ENCODE data around the gene WDR1. TPM values are rescaled to one million over a fixed set of nuclear protein-coding genes. Genes with fewer than 3 reads are reported as not detected.

WDR1 gene
- total RNA-seq, 2 donors from 2014 or later = 437 to 476 TPM

DNA sequence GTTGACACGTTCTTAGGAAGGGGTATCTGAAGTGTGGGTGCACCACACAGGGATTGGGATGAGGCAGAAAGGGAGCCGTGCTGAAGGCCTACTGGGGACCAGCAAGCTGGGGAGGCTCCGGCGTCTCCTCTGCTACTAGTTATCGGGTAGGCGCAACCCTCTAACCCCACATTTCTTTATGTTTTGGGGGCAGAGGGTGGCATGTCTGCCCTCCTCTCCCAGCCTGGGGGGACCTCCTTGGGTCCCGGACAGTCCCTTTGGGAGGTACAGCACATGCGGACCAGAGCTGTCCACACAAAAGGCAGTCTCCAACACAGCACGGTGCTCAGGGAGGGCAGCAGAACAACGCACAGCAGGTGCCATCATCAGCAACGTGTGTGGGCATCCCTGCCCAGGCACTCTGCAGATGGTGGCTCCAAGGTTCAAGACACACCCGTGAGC lies 33.2 kb downstream of the WDR1 start:
- no peak for DNase-seq
- no peak overlapping the region for H3K9ac ChIP-seq (ENCODE audit: low read depth in 2 of 2, low read length in 2 of 2)
- H3K36me3 ChIP-seq = peaks cover 80% of the 10 kb centered on the region
- no peak overlapping the region for H3K4me3 ChIP-seq
- no peaks in the 10 kb centered on the region for H3K4me1 ChIP-seq
- H3K9me3 ChIP-seq = no peaks in the 10 kb centered on the region
- H3K27me3 ChIP-seq = no peaks in the 10 kb centered on the region
- H3K27ac ChIP-seq = no peak overlapping the region
- TF ChIP-seq, protein P1, sequence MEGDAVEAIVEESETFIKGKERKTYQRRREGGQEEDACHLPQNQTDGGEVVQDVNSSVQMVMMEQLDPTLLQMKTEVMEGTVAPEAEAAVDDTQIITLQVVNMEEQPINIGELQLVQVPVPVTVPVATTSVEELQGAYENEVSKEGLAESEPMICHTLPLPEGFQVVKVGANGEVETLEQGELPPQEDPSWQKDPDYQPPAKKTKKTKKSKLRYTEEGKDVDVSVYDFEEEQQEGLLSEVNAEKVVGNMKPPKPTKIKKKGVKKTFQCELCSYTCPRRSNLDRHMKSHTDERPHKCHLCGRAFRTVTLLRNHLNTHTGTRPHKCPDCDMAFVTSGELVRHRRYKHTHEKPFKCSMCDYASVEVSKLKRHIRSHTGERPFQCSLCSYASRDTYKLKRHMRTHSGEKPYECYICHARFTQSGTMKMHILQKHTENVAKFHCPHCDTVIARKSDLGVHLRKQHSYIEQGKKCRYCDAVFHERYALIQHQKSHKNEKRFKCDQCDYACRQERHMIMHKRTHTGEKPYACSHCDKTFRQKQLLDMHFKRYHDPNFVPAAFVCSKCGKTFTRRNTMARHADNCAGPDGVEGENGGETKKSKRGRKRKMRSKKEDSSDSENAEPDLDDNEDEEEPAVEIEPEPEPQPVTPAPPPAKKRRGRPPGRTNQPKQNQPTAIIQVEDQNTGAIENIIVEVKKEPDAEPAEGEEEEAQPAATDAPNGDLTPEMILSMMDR (IDR thresholded peaks at IDR 0.05) = no peak
- intact Hi-C loops (cut with DNase I) = no loop called here

DNA sequence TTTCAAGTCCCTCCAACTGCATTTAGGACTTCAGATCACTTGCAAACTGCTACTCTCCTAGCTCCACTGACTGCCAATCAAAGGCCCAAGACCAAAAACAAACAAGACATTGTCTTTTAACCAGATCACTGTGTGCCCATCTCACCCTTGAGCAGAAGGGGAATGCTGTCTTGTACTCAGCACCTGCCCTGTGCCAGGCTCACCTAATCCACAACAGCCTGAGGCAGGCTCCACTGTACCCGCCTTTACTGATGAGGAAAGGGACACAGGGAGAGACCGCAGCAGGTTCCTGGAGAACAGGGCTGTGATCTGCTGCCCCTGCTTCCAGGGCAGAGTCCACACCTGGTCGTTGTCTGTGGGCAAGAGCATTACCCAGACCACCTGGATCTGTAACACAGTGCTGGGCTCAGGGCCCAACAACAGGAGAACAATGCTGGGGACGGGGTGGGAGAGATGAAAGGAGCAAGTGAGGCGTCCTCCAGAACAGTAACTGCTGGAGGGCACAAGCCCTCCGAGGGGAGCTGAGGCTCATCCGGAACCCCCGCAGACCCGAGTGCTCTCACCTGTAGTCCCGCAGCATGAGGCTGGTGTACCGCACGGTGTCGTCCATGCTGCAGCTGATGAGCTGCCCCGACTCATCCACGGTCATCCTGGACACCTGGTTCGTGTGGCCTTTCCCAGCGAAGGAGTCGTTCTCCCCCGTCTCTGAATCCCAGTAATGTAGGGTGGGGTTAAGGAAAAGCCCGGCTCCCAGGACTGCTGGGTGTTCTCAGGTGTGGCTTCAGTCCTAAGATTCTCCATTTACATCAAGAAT lies 33.9 kb downstream of the WDR1 start:
- Histone ChIP-seq H3K36me3 (peaks cover 81% of the 10 kb centered on the region), H3K27ac (no peak overlapping the region), H3K9me3 (no peaks in the 10 kb centered on the region), H3K4me3 (no peak overlapping the region), H3K27me3 (no peaks in the 10 kb centered on the region), H3K4me1 (no peaks in the 10 kb centered on the region), H3K9ac (ENCODE audit: low read depth in 2 of 2, low read length in 2 of 2) (no peak overlapping the region)
- no peak for DNase-seq
- TF ChIP-seq, protein P1 (IDR thresholded peaks at IDR 0.05) = no peak
- intact Hi-C loops (cut with DNase I) = no loop called here

DNA sequence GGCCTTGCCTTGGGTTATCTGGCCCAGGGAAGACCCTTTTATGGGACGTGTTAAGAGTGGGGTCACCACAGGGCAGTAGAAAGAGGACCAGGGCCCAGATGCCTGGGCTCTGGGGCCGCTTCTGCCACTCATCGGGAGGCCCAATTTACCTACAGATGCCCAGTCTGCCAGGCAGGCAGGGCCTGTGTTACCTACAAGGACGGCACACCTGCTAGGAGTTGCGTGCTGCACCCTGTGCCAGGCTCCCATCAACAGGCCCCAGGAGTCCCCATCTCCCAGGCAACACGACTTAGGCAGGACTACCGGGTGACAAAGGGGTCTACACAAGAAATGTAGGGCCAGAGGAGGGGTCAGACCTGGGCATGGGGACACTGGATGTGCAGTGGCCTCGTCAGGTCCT lies 34.6 kb downstream of the WDR1 start:
- TF ChIP-seq, protein P1 (IDR thresholded peaks at IDR 0.05) = no peak
- no peak overlapping the region for H3K27ac ChIP-seq
- H3K4me1 ChIP-seq = no peaks in the 10 kb centered on the region
- peaks cover 79% of the 10 kb centered on the region for H3K36me3 ChIP-seq
- no peak overlapping the region for H3K4me3 ChIP-seq
- no peak for DNase-seq
- no peak overlapping the region for H3K9ac ChIP-seq (ENCODE audit: low read depth in 2 of 2, low read length in 2 of 2)
- no peaks in the 10 kb centered on the region for H3K27me3 ChIP-seq
- intact Hi-C loops (cut with DNase I) = no loop called here
- no peaks in the 10 kb centered on the region for H3K9me3 ChIP-seq

DNA sequence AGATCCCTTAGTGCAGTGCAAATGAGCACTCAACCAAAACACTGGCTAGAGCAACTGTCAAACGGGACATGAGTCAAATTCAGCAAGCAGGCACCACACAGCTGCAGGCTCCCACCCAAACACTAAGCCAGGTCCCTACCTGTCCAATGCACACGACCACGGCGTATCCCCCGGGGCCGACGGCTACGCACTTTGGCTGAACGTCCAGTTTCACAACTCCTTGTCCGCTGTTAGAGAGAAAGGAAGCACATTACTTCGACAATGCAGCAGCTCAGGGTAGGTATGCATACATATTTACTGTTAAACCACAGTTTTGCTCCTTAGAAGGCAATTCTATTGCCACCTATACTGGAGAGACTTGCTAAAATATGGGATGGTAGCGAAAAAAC lies 35.4 kb downstream of the WDR1 start:
- Histone ChIP-seq H3K36me3 (peaks cover 76% of the 10 kb centered on the region), H3K4me1 (no peaks in the 10 kb centered on the region), H3K27ac (no peak overlapping the region), H3K4me3 (no peak overlapping the region), H3K27me3 (no peaks in the 10 kb centered on the region), H3K9ac (ENCODE audit: low read depth in 2 of 2, low read length in 2 of 2) (no peak overlapping the region), H3K9me3 (no peaks in the 10 kb centered on the region)
- no peak for DNase-seq
- TF ChIP-seq, protein P1 (IDR thresholded peaks at IDR 0.05) = no peak
- intact Hi-C loops (cut with DNase I) = no loop called here

DNA sequence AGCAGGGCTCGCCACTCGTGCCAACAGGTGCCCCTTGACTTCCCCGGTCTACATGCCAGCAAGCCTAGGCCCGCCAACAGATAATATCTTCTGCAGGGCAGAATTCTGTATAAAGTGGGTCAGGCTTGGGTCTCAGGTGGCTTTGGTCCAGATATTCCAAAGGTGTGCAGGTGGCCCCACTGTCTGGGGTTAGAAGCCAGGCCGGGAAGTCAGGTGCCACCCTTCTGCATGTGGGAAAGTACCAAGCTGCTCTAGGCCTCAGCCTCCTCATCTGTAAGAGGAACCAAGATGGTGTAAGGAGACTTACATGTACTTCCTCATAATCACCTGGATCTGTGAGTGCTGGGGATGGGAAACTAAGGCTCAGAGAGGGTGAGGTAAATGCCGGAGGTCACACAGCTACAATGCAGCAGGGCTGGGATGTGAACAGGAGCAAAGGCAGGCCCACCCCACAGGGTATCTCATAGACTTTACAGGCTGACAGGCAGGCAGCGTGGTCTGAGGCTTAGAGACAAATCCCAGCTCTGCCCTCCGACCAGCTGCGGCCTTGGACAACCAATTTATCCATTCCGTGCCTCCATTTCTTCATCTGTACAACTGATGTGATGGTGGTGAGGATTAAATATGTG lies 35.9 kb downstream of the WDR1 start:
- DNase-seq = no peak
- H3K27ac ChIP-seq = no peak overlapping the region
- no peaks in the 10 kb centered on the region for H3K4me1 ChIP-seq
- TF ChIP-seq, protein P1 (IDR thresholded peaks at IDR 0.05) = no peak
- no peak overlapping the region for H3K9ac ChIP-seq (ENCODE audit: low read depth in 2 of 2, low read length in 2 of 2)
- no peaks in the 10 kb centered on the region for H3K9me3 ChIP-seq
- H3K4me3 ChIP-seq = no peak overlapping the region
- intact Hi-C loops (cut with DNase I) = no loop called here
- H3K27me3 ChIP-seq = no peaks in the 10 kb centered on the region
- H3K36me3 ChIP-seq = peaks cover 76% of the 10 kb centered on the region

Data from colonic mucosa (tissue), 4 donors.